IMR-90 (cell line): Measurements from ENCODE around the gene SAFB2.

ENCODE experiments used
- BHLHE40 ChIP-seq: fragments of 150-350 bp; IDR thresholded peaks from 2 replicates; pipeline ENCODE4 v1.6.1; 2016; ENCODE audit warnings: mild to moderate bottlenecking, low read depth, low read length
- CHD1 ChIP-seq: IDR thresholded peaks from 2 replicates; pipeline ENCODE4 v1.6.1; 2012; ENCODE audit warnings: low read depth, low read length, improper control_type of control experiment
- MAFK ChIP-seq: IDR thresholded peaks from 2 replicates; pipeline ENCODE4 v1.6.1; 2012; ENCODE audit warnings: low read depth, low read length, improper control_type of control experiment
- MAZ ChIP-seq: IDR thresholded peaks from 2 replicates; pipeline ENCODE4 v1.6.1; 2012; ENCODE audit warnings: low read depth, mild to moderate bottlenecking, low read length, improper control_type of control experiment, moderate library complexity, borderline replicate concordance
- MXI1 ChIP-seq: IDR thresholded peaks from 2 replicates; pipeline ENCODE4 v1.6.1; 2012; ENCODE audit warnings: low read depth, mild to moderate bottlenecking, low read length, moderate library complexity, borderline replicate concordance
- NFE2L2 ChIP-seq: fragments of 150-350 bp; IDR thresholded peaks from 2 replicates; pipeline ENCODE4 v1.6.1; 2016; ENCODE audit warnings: low read depth, mild to moderate bottlenecking, low read length
- POLR2A ChIP-seq: IDR thresholded peaks from 2 replicates; pipeline ENCODE4 v1.6.1; 2012; ENCODE audit warnings: mild to moderate bottlenecking, low read depth, low read length
- RAD21 ChIP-seq: IDR thresholded peaks from 2 replicates; pipeline ENCODE4 v1.6.1; 2012; ENCODE audit warnings: low read length, improper control_type of control experiment
- RCOR1 ChIP-seq: IDR thresholded peaks from 2 replicates; pipeline ENCODE4 v1.6.1; 2012; ENCODE audit warnings: mild to moderate bottlenecking, low read length, improper control_type of control experiment; ENCODE audit not compliant: insufficient replicate concordance
- RFX5 ChIP-seq: IDR thresholded peaks from 2 replicates; pipeline ENCODE4 v1.8.0; 2012; ENCODE audit warnings: low read depth, mild to moderate bottlenecking, low read length, moderate library complexity
- TF ChIP-seq, protein P1 (sequence below): conservative IDR thresholded peaks from 2 replicates; pipeline ENCODE4 v1.5.1; 2012; ENCODE audit warnings: mild to moderate bottlenecking, low read depth, low read length, improper control_type of control experiment
- TF ChIP-seq, protein P2 (sequence below): fragments of 150-350 bp; IDR thresholded peaks from 2 replicates; pipeline ENCODE4 v1.6.1; 2017; ENCODE audit warnings: mild to moderate bottlenecking, antibody characterized with exemption, low read length, low read depth
- TF ChIP-seq, protein P3 (sequence below): fragments of 150-350 bp; IDR thresholded peaks from 2 replicates; pipeline ENCODE4 v1.6.1; 2016; ENCODE audit warnings: low read depth, mild to moderate bottlenecking, low read length, moderate library complexity, borderline replicate concordance

DNA sequence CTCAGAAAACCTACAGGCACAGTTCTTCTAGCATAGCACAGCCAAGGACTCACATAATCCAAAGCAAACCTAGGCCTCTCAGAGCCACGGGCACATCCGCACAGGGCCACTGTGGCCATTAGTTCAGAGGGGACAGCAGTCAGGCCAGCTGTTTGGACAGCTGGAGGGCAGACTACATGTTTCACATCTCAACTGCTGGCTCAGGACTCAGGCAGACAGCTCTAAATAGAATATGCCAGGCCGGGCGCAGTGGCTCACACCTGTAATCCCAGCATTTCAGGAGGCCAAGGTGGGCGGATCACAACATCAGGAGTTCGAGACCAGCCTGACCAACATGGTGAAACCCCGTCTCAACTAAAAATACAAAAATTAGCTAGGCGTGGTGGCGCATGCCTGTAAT lies 26.8 kb downstream of the SAFB2 start:
- TF ChIP-seq, protein P1, sequence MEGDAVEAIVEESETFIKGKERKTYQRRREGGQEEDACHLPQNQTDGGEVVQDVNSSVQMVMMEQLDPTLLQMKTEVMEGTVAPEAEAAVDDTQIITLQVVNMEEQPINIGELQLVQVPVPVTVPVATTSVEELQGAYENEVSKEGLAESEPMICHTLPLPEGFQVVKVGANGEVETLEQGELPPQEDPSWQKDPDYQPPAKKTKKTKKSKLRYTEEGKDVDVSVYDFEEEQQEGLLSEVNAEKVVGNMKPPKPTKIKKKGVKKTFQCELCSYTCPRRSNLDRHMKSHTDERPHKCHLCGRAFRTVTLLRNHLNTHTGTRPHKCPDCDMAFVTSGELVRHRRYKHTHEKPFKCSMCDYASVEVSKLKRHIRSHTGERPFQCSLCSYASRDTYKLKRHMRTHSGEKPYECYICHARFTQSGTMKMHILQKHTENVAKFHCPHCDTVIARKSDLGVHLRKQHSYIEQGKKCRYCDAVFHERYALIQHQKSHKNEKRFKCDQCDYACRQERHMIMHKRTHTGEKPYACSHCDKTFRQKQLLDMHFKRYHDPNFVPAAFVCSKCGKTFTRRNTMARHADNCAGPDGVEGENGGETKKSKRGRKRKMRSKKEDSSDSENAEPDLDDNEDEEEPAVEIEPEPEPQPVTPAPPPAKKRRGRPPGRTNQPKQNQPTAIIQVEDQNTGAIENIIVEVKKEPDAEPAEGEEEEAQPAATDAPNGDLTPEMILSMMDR = no peak
- TF ChIP-seq RCOR1 (no peak), POLR2A (no peak), NFE2L2 (no peak), MXI1 (no peak), MAZ (no peak), RFX5 (no peak), BHLHE40 (no peak), RAD21 (no peak), MAFK (no peak), CHD1 (no peak)
- TF ChIP-seq, protein P2, sequence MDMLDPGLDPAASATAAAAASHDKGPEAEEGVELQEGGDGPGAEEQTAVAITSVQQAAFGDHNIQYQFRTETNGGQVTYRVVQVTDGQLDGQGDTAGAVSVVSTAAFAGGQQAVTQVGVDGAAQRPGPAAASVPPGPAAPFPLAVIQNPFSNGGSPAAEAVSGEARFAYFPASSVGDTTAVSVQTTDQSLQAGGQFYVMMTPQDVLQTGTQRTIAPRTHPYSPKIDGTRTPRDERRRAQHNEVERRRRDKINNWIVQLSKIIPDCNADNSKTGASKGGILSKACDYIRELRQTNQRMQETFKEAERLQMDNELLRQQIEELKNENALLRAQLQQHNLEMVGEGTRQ = no peak
- TF ChIP-seq, protein P3, sequence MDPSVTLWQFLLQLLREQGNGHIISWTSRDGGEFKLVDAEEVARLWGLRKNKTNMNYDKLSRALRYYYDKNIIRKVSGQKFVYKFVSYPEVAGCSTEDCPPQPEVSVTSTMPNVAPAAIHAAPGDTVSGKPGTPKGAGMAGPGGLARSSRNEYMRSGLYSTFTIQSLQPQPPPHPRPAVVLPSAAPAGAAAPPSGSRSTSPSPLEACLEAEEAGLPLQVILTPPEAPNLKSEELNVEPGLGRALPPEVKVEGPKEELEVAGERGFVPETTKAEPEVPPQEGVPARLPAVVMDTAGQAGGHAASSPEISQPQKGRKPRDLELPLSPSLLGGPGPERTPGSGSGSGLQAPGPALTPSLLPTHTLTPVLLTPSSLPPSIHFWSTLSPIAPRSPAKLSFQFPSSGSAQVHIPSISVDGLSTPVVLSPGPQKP = no peak
